Neuronal stem cell (in vitro differentiated cells): ENCODE data around the gene LRPAP1. TPM values are rescaled to one million over a fixed set of nuclear protein-coding genes. Genes with fewer than 3 reads are reported as not detected.
"Not testable (repeated sequence)": the region's sequence is repeated elsewhere in the genome, so short reads cannot be mapped to it uniquely, and the experiment has no call there.

ENCODE experiments used
- DNase-seq: peaks from one replicate; pipeline ENCODE4 v3.0.0-alpha.2; 2013; ENCODE audit warnings: low spot score
- H2AFZ ChIP-seq: one replicate; pipeline ENCODE4 v1.6.1; 2013; ENCODE audit warnings: mild to moderate bottlenecking, low read length, inconsistent platforms
- H2AK5ac ChIP-seq: 2 replicates; pipeline ENCODE4 v1.6.1; 2013; ENCODE audit warnings: low read depth, mild to moderate bottlenecking, inconsistent platforms, low read length, moderate library complexity, mixed read lengths
- H2BK120ac ChIP-seq: 2 replicates; pipeline ENCODE4 v1.6.1; 2013; ENCODE audit warnings: low read depth, mild to moderate bottlenecking, inconsistent platforms, low read length, moderate library complexity, mixed read lengths
- H2BK12ac ChIP-seq: one replicate; pipeline ENCODE4 v1.6.1; 2013; ENCODE audit warnings: low read length, inconsistent platforms
- H2BK15ac ChIP-seq: 2 replicates; pipeline ENCODE4 v1.6.1; 2013; ENCODE audit warnings: mild to moderate bottlenecking, low read length, inconsistent platforms, mixed read lengths
- H2BK5ac ChIP-seq: one replicate; pipeline ENCODE4 v1.6.1; 2013; ENCODE audit warnings: inconsistent platforms, mild to moderate bottlenecking, low read length, moderate library complexity
- H3K14ac ChIP-seq: one replicate; pipeline ENCODE4 v1.6.1; 2013; ENCODE audit warnings: low read length, inconsistent platforms
- H3K18ac ChIP-seq: 2 replicates; pipeline ENCODE4 v1.6.1; 2013; ENCODE audit warnings: low read length, inconsistent platforms
- H3K23ac ChIP-seq: 2 replicates; pipeline ENCODE4 v1.6.1; 2013; ENCODE audit warnings: low read depth, mild to moderate bottlenecking, mixed read lengths, low read length, inconsistent platforms; ENCODE audit not compliant: poor library complexity
- H3K27ac ChIP-seq: replicated peaks from 3 replicates; pipeline ENCODE4 v1.5.1; 2013; ENCODE audit warnings: low read length, inconsistent platforms
- H3K27me3 ChIP-seq, 3 experiments: 2 replicates each; pipeline ENCODE4 v1.6.1; 2013; ENCODE audit warnings: low read length in 3 of 3, mild to moderate bottlenecking in 2 of 3, inconsistent platforms in 1 of 3, low read depth in 1 of 3, mixed read lengths in 1 of 3, moderate library complexity in 1 of 3; ENCODE audit not compliant: control insufficient read depth in 3 of 3, insufficient read depth in 3 of 3
- H3K36me3 ChIP-seq, 2 donors: replicated peaks in 1 of 2; 2 replicates each; pipeline ENCODE4 v1.6.1; 2013; ENCODE audit warnings: low read length in 2 of 2; ENCODE audit not compliant: control insufficient read depth in 2 of 2, insufficient read depth in 2 of 2
- H3K4ac ChIP-seq: 2 replicates; pipeline ENCODE4 v1.6.1; 2013; ENCODE audit warnings: inconsistent platforms, mild to moderate bottlenecking, low read length, moderate library complexity
- H3K4me1 ChIP-seq, 2 donors: 1 replicate in 1 of 2; 2 replicates in 1 of 2; pipeline ENCODE4 v1.6.1; 2013; ENCODE audit warnings: low read length in 2 of 2, low read depth in 1 of 2; ENCODE audit not compliant: control insufficient read depth in 2 of 2, insufficient read depth in 1 of 2
- H3K4me2 ChIP-seq: one replicate; pipeline ENCODE4 v1.6.1; 2013; ENCODE audit warnings: mild to moderate bottlenecking, low read length, inconsistent platforms; ENCODE audit not compliant: insufficient read depth, poor library complexity, severe bottlenecking
- H3K4me3 ChIP-seq, 2 donors: 2 replicates each; pipeline ENCODE4 v1.5.1; 2013; ENCODE audit warnings: low read length in 2 of 2, mild to moderate bottlenecking in 2 of 2, inconsistent platforms in 1 of 2, moderate library complexity in 1 of 2
- H3K79me1 ChIP-seq: one replicate; pipeline ENCODE4 v1.6.1; 2013; ENCODE audit warnings: low read depth, mild to moderate bottlenecking, inconsistent platforms, low read length, moderate library complexity
- H3K9ac ChIP-seq: one replicate; pipeline ENCODE4 v1.6.1; 2013; ENCODE audit warnings: mild to moderate bottlenecking, low read depth, low read length, inconsistent platforms; ENCODE audit not compliant: poor library complexity
- H3K9me3 ChIP-seq, 2 donors: replicated peaks in 1 of 2; 2 replicates each; pipeline versions ENCODE3 to v1.6.1; 2013; ENCODE audit warnings: low read length in 2 of 2, mild to moderate bottlenecking in 2 of 2, inconsistent platforms in 1 of 2, low read depth in 1 of 2, mixed read lengths in 1 of 2, moderate library complexity in 1 of 2; ENCODE audit not compliant: control insufficient read depth in 2 of 2, insufficient read depth in 1 of 2
- H4K8ac ChIP-seq: one replicate; pipeline ENCODE4 v1.6.1; 2013; ENCODE audit warnings: low read depth, mild to moderate bottlenecking, inconsistent platforms, low read length, moderate library complexity
- H4K91ac ChIP-seq: one replicate; pipeline ENCODE4 v1.6.1; 2013; ENCODE audit warnings: low read length, low read depth, mild to moderate bottlenecking, inconsistent platforms; ENCODE audit not compliant: poor library complexity
- WGBS, 2 donors: extraction: QIAGEN DNeasy Blood & Tissue Kit; methylation state at CpG; one replicate each; pipeline ENCODE4 v1.1.7; 2013; ENCODE audit warnings: missing lambda C conversion rate in 2 of 2, mixed read lengths in 1 of 2; ENCODE audit not compliant: insufficient read length in 2 of 2, insufficient replicate concordance in 1 of 2; ENCODE audit errors: extremely low coverage in 2 of 2; 5-methylcytosine and 5-hydroxymethylcytosine counted together
- polyA plus RNA-seq, 2 experiments: library from polyadenylated mRNA; stranded (reverse); fragments of 200-250 nt; gene quantifications; one replicate each; pipeline ENCODE4 v1.2.3, GENCODE V29; 2013

The LRPAP1 gene, protein sequence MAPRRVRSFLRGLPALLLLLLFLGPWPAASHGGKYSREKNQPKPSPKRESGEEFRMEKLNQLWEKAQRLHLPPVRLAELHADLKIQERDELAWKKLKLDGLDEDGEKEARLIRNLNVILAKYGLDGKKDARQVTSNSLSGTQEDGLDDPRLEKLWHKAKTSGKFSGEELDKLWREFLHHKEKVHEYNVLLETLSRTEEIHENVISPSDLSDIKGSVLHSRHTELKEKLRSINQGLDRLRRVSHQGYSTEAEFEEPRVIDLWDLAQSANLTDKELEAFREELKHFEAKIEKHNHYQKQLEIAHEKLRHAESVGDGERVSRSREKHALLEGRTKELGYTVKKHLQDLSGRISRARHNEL
- 56.9 TPM for polyA plus RNA-seq (2013, experiment 1 of 2)
- 58.7 TPM for polyA plus RNA-seq (2013, experiment 2 of 2)

DNA sequence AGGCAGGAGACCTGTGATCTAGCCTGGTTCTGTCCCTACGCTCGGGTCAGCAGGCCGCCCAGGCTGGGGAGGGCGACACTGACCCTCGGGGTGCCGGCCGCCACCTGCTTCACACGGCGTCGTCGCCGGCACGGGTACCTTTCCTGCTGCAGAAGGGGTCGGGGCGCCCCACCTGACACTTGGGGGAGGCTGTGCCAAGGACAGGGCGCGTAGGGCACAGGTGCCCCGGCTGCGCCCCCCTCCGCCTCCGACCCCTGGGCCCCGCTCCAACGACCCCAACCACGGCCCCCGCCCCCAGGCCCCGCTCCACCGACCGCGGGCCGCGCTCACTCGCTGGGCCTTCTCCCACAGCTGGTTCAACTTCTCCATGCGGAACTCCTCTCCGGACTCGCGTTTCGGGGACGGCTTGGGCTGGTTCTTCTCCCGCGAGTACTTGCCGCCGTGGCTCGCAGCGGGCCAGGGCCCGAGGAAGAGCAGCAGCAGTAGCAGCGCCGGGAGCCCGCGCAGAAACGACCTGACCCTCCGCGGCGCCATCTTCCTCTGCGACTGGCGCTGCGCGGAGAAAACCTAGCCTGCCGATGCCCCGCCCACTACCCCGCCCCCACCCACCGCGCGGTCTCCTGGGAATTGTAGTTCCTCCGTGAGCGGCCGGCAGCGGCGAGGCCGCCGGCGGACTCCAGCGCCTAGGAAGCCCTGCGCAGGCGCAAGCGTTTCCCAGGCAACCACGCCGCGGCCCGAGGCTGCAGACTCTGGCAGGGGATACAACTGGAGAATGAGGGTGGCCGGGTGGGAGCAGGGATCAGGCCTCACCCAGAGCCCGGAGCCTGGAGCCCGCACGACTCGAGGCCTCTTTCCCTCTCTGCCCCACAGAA, at the start of gene LRPAP1:
LRPAP1 (minus strand) TSS at position 544 of the 872 bp plus-strand sequence; CDS start at position 534, 10 bp downstream.
- Histone ChIP-seq H3K18ac (peak within 1 kb of the TSS; percentile 95), H2AFZ (peak within 1 kb of the TSS; percentile 98), H3K79me1 (peaks cover 21% of the 10 kb centered on the region), H3K4me2 (peak within 1 kb of the TSS; percentile 79), H2AK5ac (peak within 1 kb of the TSS; percentile 89), H3K9me3 (no peaks in the 10 kb centered on the region), H3K27ac (peak within 1 kb of the TSS; percentile 43), H3K27me3 (peaks cover 0 to 7% (median 0%) of the 10 kb centered on the region in 3 experiments), H3K4ac (no peak within 1 kb of the TSS), H2BK15ac (no peak within 1 kb of the TSS), H4K91ac (no peak within 1 kb of the TSS), H2BK12ac (peak within 1 kb of the TSS; percentile 81), H3K14ac (peak within 1 kb of the TSS; percentile 82), H3K36me3 (peaks cover 9 to 32% of the 10 kb centered on the region in 2 donors), H3K4me1 (peaks cover 15 to 22% of the 10 kb centered on the region in 2 donors), H3K9ac (peak within 1 kb of the TSS; percentile 98), H2BK5ac (peak within 1 kb of the TSS; percentile 75), H3K4me3 (peak within 1 kb of the TSS; percentile 98 to 99), H3K23ac (peak within 1 kb of the TSS; percentile 68), H2BK120ac (no peak within 1 kb of the TSS), H4K8ac (peak within 1 kb of the TSS; percentile 92)
- no CpG with 5 or more reads among the region's 84 CpGs for WGBS, 2 donors
- peak; percentile 95 for DNase-seq

- not testable (repeated sequence) for H4K8ac ChIP-seq, H2AK5ac ChIP-seq, H2BK12ac ChIP-seq, H3K4me3 ChIP-seq, H3K14ac ChIP-seq, H3K27ac ChIP-seq, H3K27me3 ChIP-seq, H3K18ac ChIP-seq, H2AFZ ChIP-seq, H3K4ac ChIP-seq, H2BK5ac ChIP-seq, H2BK15ac ChIP-seq, H3K79me1 ChIP-seq, DNase-seq, H3K4me1 ChIP-seq, H3K9me3 ChIP-seq, H3K4me2 ChIP-seq, H3K23ac ChIP-seq, H3K9ac ChIP-seq, H2BK120ac ChIP-seq, H3K36me3 ChIP-seq, H4K91ac ChIP-seq
- WGBS, 2 donors = no CpG with 5 or more reads among the region's 15 CpGs
Observed at GRCh38 chr4:3581334-3582090, 49.3 kb upstream of the LRPAP1 start.

DNA sequence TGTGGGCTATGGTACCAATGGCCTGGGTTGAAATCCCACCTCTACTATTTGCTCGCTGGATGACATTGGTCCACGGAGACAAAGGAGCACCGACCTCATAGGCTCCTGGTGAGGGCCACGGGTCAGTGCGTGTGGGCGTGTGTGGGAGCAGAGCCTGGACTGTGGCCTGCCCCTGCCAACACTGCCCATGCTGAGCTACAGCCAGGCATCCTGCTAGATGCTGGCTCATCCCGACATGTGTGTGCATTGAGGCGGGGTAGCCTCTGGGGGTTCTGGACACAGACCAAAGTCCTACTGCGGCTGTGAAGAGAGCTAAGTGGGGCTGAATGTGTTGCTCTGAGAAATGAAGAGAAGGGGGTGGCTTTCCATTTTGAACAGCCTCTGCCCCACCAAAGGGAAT, 48.6 kb upstream of the LRPAP1 start:
- H3K4ac ChIP-seq, DNase-seq, H3K9ac ChIP-seq, H3K36me3 ChIP-seq, H3K27me3 ChIP-seq, H3K79me1 ChIP-seq, H3K4me3 ChIP-seq, H2BK12ac ChIP-seq, H3K27ac ChIP-seq, H2BK15ac ChIP-seq, H3K4me2 ChIP-seq, H3K18ac ChIP-seq, H3K4me1 ChIP-seq, H3K9me3 ChIP-seq, H2BK5ac ChIP-seq, H4K91ac ChIP-seq, H4K8ac ChIP-seq, H3K23ac ChIP-seq, H2AFZ ChIP-seq, H2BK120ac ChIP-seq, H2AK5ac ChIP-seq: not testable (repeated sequence)
- H3K14ac ChIP-seq = peak overlapping the region; percentile 38
- no CpG with 5 or more reads among the region's 9 CpGs for WGBS, 2 donors
